DMS53 (cell line): ENCODE data around the gene NPHP4.

Experiments used
- DNase-seq: peaks from one replicate; lab custom pipeline; 2025; lab: John Stamatoyannopoulos, UW

Gene NPHP4

GRCh38 chr1:6003568-6004411, 11.6 kb upstream of the NPHP4 start:
- no peak for DNase-seq

- DNase-seq: no peak
Observed at GRCh38 chr1:6002714-6003501, 10.7 kb upstream of the NPHP4 start.

GRCh38 chr1:6001992-6002576, 9.9 kb upstream of the NPHP4 start:
- peak; percentile 88 for DNase-seq

- no peak for DNase-seq
Observed at GRCh38 chr1:6000444-6001288, 8.4 kb upstream of the NPHP4 start.

- DNase-seq: no peak
Observed at GRCh38 chr1:5999711-6000443, 7.7 kb upstream of the NPHP4 start.

- no peak for DNase-seq
Observed at GRCh38 chr1:5998906-5999301, 6.7 kb upstream of the NPHP4 start.

- no peak for DNase-seq
Observed at GRCh38 chr1:5998051-5998905, 6.1 kb upstream of the NPHP4 start.

- no peak for DNase-seq
Observed at GRCh38 chr1:5997316-5997715, 5.1 kb upstream of the NPHP4 start.

- DNase-seq: no peak
Observed at GRCh38 chr1:5996641-5997270, 4.5 kb upstream of the NPHP4 start.

GRCh38 chr1:5995871-5996630, 3.8 kb upstream of the NPHP4 start:
- DNase-seq: no peak

- DNase-seq: peak; percentile 18
Observed at GRCh38 chr1:5994713-5995621, 2.7 kb upstream of the NPHP4 start.

GRCh38 chr1:5993556-5994491, 1.6 kb upstream of the NPHP4 start:
- DNase-seq: peak; percentile 37

GRCh38 chr1:5992814-5993555, 760 bp upstream of the NPHP4 start:
- peak; percentile 65 for DNase-seq

GRCh38 chr1:5991381-5992025, 722 bp downstream of the NPHP4 start:
- peak; percentile 63 for DNase-seq

GRCh38 chr1:5990913-5991312, 1.3 kb downstream of the NPHP4 start:
- no peak for DNase-seq
